ENCODE data around the gene TGM2. TPM values are rescaled to one million over a fixed set of nuclear protein-coding genes. Genes with fewer than 3 reads are reported as not detected.

TGM2 gene
- total RNA-seq, 1 donor from 2014 or later: 0.72 TPM

DNA sequence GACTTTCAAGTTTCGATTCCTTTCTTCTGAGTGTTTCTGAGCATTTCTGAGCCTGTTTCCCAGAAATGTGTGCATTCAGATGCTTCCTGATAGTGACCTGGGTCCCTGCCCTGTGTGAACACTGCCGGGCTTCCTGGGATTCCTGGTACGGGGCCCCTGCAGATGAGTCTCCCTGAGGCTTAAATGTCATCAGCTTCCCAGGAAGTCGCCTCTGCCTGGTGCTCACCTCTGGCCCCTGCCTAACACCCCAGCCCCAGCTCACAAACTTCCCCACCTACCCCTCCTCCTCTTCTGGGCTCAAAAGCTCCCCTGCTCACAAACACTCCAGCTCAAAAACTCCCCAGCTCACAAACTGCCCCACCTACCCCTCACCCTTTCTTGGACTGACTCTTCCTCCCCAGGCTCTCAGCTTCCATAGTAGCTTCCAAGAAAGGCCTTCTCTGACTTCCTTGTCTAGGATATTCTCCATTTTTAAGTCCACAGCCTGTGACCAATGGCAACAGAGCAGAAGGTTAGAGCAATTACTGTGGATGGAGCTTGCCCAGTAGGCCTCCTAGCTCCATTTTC lies 42.0 kb downstream of the TGM2 start:
- no peaks in the 10 kb centered on the region for H3K27me3 Mint-ChIP-seq
- H3K27ac Mint-ChIP-seq: peak overlapping the region; percentile 77
- H3K36me3 Mint-ChIP-seq (ENCODE audit: insufficient read depth): no peaks in the 10 kb centered on the region
- no peaks in the 10 kb centered on the region for H3K9me3 Mint-ChIP-seq (ENCODE audit: low read depth)
- TF ChIP-seq, protein P1, sequence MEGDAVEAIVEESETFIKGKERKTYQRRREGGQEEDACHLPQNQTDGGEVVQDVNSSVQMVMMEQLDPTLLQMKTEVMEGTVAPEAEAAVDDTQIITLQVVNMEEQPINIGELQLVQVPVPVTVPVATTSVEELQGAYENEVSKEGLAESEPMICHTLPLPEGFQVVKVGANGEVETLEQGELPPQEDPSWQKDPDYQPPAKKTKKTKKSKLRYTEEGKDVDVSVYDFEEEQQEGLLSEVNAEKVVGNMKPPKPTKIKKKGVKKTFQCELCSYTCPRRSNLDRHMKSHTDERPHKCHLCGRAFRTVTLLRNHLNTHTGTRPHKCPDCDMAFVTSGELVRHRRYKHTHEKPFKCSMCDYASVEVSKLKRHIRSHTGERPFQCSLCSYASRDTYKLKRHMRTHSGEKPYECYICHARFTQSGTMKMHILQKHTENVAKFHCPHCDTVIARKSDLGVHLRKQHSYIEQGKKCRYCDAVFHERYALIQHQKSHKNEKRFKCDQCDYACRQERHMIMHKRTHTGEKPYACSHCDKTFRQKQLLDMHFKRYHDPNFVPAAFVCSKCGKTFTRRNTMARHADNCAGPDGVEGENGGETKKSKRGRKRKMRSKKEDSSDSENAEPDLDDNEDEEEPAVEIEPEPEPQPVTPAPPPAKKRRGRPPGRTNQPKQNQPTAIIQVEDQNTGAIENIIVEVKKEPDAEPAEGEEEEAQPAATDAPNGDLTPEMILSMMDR (IDR thresholded peaks at IDR 0.05; ENCODE audit: unreplicated experiment): no peak
- peak; percentile 7 for DNase-seq (ENCODE audit: low spot score, unreplicated experiment)
- H3K4me3 Mint-ChIP-seq (ENCODE audit: low read depth): no peak overlapping the region
- H3K4me1 Mint-ChIP-seq (ENCODE audit: low read depth): peaks cover 8% of the 10 kb centered on the region

DNA sequence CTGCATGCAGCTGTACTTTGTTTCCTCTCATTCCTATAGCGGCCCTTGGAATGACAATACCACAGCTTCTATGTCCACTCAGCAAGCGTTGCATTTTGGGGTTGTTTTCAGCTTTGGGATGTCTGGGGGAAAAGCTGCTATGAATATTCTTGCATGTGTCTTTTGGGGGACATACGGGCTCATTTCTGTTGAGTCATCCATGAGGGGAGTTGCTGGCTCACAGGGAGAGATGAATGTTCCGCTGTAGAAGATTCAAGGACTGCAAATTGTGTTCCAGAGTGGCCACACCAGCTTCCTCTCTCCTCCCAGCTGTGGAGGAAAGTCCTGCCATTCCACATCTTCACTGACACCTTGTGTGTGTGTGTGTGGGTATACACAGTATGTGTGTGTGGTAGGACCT lies 43.3 kb downstream of the TGM2 start:
- Mint-ChIP-seq H3K4me1 (ENCODE audit: low read depth) (peaks cover 8% of the 10 kb centered on the region), H3K9me3 (ENCODE audit: low read depth) (no peaks in the 10 kb centered on the region), H3K27me3 (no peaks in the 10 kb centered on the region), H3K36me3 (ENCODE audit: insufficient read depth) (no peaks in the 10 kb centered on the region), H3K27ac (no peak overlapping the region), H3K4me3 (ENCODE audit: low read depth) (no peak overlapping the region)
- TF ChIP-seq, protein P1 (IDR thresholded peaks at IDR 0.05; ENCODE audit: unreplicated experiment): no peak
- no peak for DNase-seq (ENCODE audit: low spot score, unreplicated experiment)

DNA sequence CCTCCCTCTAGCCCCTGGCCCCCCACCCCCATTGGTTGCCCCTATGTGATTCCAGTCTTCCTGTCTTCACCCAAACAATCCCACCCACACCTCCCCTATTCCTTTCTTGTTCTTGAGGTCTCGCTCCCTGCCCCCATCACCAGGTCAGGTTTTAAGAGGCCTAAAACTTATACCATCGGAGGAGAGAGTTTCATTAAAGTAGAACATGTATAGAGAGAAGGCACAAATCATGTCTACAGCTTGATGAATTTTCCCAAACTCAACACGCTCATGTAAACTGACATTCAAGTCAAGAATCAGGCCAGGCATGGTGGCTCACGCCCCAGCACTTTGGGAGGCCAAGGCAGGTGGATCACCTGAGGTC lies 44.5 kb downstream of the TGM2 start:
- no peak overlapping the region for H3K27ac Mint-ChIP-seq
- TF ChIP-seq, protein P1 (IDR thresholded peaks at IDR 0.05; ENCODE audit: unreplicated experiment): no peak
- no peak for DNase-seq (ENCODE audit: low spot score, unreplicated experiment)
- no peaks in the 10 kb centered on the region for H3K27me3 Mint-ChIP-seq
- peaks cover 8% of the 10 kb centered on the region for H3K4me1 Mint-ChIP-seq (ENCODE audit: low read depth)
- H3K4me3 Mint-ChIP-seq (ENCODE audit: low read depth): no peak overlapping the region
- no peaks in the 10 kb centered on the region for H3K9me3 Mint-ChIP-seq (ENCODE audit: low read depth)
- no peaks in the 10 kb centered on the region for H3K36me3 Mint-ChIP-seq (ENCODE audit: insufficient read depth)

DNA sequence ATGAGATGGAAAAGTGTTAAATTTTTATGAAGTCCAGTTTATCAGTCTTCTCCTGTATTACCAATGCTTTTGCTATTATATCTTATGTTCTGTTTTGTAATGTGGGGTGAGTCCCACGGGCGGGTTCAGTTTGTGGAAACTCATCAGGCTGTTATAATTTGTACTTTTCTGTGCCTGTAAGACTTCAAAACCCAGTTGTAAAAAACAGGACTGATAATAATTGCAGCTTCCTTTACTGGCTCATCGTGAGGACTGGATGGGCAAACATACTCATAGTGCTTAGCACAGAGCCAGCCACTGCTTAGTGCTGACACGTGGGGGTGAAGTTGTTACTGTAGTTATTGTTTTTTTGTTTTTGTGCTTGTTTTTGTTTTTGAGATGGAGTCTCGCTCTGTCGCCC lies 45.6 kb downstream of the TGM2 start:
- no peaks in the 10 kb centered on the region for H3K36me3 Mint-ChIP-seq (ENCODE audit: insufficient read depth)
- peaks cover 8% of the 10 kb centered on the region for H3K4me1 Mint-ChIP-seq (ENCODE audit: low read depth)
- H3K27ac Mint-ChIP-seq: no peak overlapping the region
- no peaks in the 10 kb centered on the region for H3K27me3 Mint-ChIP-seq
- no peak overlapping the region for H3K4me3 Mint-ChIP-seq (ENCODE audit: low read depth)
- no peaks in the 10 kb centered on the region for H3K9me3 Mint-ChIP-seq (ENCODE audit: low read depth)
- no peak for DNase-seq (ENCODE audit: low spot score, unreplicated experiment)
- TF ChIP-seq, protein P1 (IDR thresholded peaks at IDR 0.05; ENCODE audit: unreplicated experiment): no peak

DNA sequence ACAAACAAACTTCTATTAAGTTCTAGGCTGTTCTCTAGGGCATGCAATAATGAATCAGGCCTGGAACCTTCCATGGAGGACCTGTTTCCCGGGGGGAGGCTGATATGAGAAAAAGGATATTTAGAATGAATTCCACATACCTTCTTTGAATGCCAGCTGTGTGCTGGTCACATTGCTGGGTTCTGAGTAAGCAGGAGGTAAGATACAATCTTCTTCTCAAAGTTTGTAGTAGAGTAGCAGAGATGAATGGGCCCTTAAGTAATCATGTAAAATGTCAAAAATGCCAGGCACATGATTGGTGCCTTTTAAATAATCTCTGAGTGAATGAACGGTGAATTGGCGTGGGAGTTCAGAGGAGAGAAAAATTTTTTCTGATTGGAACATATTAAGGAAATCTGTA lies 47.4 kb downstream of the TGM2 start:
- no peaks in the 10 kb centered on the region for H3K9me3 Mint-ChIP-seq (ENCODE audit: low read depth)
- H3K27me3 Mint-ChIP-seq: no peaks in the 10 kb centered on the region
- H3K4me3 Mint-ChIP-seq (ENCODE audit: low read depth): no peak overlapping the region
- no peaks in the 10 kb centered on the region for H3K36me3 Mint-ChIP-seq (ENCODE audit: insufficient read depth)
- H3K27ac Mint-ChIP-seq: no peak overlapping the region
- H3K4me1 Mint-ChIP-seq (ENCODE audit: low read depth): peaks cover 1% of the 10 kb centered on the region
- TF ChIP-seq, protein P1 (IDR thresholded peaks at IDR 0.05; ENCODE audit: unreplicated experiment): no peak
- DNase-seq (ENCODE audit: low spot score, unreplicated experiment): no peak

Data from progenitor cell of endocrine pancreas (in vitro differentiated cells).